DND-41 (cell line): ENCODE measurements around the gene FGF14.

Experiments used
- CTCF ChIP-seq: IDR thresholded peaks from 2 replicates; pipeline ENCODE4 v1.5.1; 2012; ENCODE audit warnings: borderline replicate concordance, low read length, moderate library complexity, mild to moderate bottlenecking; ENCODE audit not compliant: poor library complexity, severe bottlenecking; ENCODE audit errors: extremely low read depth
- EZH2 ChIP-seq: IDR thresholded peaks from 3 replicates; pipeline ENCODE4 v1.6.1; 2012; ENCODE audit warnings: borderline replicate concordance, low read depth, mild to moderate bottlenecking, moderate library complexity, low read length, inconsistent platforms; ENCODE audit not compliant: severe bottlenecking

GRCh38 chr13:102152790-102153189 is 249.1 kb downstream of the FGF14 start:
- no peak for TF ChIP-seq CTCF
- no peak for TF ChIP-seq EZH2
